Activated naive CD8-positive, alpha-beta T cell treated with anti-CD3 and anti-CD28 coated beads for 36 hours (primary cell): ENCODE measurements around the gene TMEM266. TPM values are rescaled to one million over a fixed set of nuclear protein-coding genes. Genes with fewer than 3 reads are reported as not detected.

ENCODE experiments used
- DNase-seq: peaks from one replicate; pipeline ENCODE4 v3.0.0; 2021
- H3K27ac Mint-ChIP-seq: one replicate; pipeline ENCODE4 v1.8.0; 2022; ENCODE audit warnings: mild to moderate bottlenecking, moderate library complexity, mixed read lengths
- H3K27me3 Mint-ChIP-seq: one replicate; pipeline ENCODE4 v1.8.0; 2022; ENCODE audit warnings: mild to moderate bottlenecking, mixed read lengths
- H3K36me3 Mint-ChIP-seq: one replicate; pipeline ENCODE4 v1.8.0; 2021; ENCODE audit warnings: mild to moderate bottlenecking, mixed read lengths
- H3K4me1 Mint-ChIP-seq: one replicate; pipeline ENCODE4 v1.8.0; 2021; ENCODE audit warnings: mixed read lengths
- H3K4me3 Mint-ChIP-seq: one replicate; pipeline ENCODE4 v1.8.0; 2022; ENCODE audit warnings: mild to moderate bottlenecking, moderate library complexity, mixed read lengths
- H3K9me3 Mint-ChIP-seq: one replicate; pipeline ENCODE4 v1.8.0; 2022; ENCODE audit warnings: mixed read lengths
- total RNA-seq, 2 experiments: library from RNA; stranded (reverse); gene quantifications; one replicate each; pipeline ENCODE4 v1.2.3, GENCODE V29; 2021

TMEM266 gene
- total RNA-seq, 2 experiments from 2014 or later, result 0.12 TPM; not detected in 1

DNA sequence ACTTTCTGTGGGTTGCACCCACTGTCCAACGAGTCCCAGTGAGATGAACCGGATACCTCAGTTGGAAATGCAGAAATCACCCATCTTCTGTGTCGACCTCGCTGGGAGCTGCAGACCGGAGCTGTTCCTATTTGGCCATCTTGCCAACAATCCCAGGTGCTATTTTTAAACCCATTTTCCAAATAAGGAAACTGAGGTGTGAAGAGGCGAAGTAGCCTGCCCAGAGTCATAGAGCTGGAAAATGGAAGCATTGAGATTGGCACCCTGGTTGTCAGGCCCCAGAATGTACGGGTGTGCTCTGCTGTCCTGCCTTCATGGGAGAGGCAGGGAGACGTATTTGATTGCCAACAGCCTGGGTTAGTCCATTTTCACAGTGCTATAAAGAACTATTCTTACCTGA is 39.6 kb downstream of the TMEM266 start:
- Mint-ChIP-seq H3K27me3 (peaks cover 62% of the 10 kb centered on the region), H3K9me3 (no peaks in the 10 kb centered on the region), H3K4me3 (no peak overlapping the region), H3K27ac (no peak overlapping the region), H3K36me3 (no peaks in the 10 kb centered on the region), H3K4me1 (no peaks in the 10 kb centered on the region)
- DNase-seq, result no peak

DNA sequence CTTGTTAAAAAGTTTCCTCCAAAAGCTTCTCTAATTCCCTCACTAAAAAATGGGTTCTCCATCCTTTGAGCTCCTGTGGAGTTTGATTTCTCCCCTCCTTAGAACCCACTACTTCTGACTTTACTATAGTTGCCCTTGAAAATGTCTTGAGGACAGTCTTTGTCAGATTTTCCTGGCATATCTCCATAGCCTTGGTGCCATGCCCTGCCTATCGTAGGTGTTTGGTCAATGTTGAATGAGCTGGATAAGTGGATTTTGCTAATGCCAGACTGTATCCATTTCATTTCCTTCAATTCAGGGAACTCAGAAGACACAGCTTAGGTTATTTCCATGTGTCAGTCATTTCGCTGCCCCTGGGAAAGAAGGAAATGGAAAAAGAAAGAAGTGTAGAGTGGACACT is 40.6 kb downstream of the TMEM266 start:
- Mint-ChIP-seq H3K4me1 (no peaks in the 10 kb centered on the region), H3K27me3 (peaks cover 60% of the 10 kb centered on the region), H3K4me3 (no peak overlapping the region), H3K27ac (no peak overlapping the region), H3K9me3 (no peaks in the 10 kb centered on the region), H3K36me3 (no peaks in the 10 kb centered on the region)
- DNase-seq, result no peak

DNA sequence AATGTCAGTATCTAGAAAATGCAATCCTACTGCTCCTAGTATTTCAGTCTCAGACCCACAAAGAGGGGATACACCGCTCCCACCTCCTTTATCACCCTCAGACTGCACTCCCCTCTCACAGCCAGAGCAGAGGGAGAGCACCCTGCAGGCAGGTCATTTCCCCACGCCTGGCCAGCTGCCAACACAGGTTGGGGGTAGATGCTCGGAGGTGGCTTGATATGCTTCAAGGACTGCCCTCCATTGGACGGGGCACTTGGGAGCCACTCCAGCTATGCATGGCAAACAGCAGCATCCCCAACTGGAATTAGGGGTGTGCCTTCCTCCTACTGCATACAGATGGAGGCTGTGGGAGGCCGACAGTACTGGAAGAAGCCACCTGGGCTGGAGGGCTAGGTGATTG is 41.9 kb downstream of the TMEM266 start:
- Mint-ChIP-seq H3K27me3 (peaks cover 48% of the 10 kb centered on the region), H3K36me3 (no peaks in the 10 kb centered on the region)

DNA sequence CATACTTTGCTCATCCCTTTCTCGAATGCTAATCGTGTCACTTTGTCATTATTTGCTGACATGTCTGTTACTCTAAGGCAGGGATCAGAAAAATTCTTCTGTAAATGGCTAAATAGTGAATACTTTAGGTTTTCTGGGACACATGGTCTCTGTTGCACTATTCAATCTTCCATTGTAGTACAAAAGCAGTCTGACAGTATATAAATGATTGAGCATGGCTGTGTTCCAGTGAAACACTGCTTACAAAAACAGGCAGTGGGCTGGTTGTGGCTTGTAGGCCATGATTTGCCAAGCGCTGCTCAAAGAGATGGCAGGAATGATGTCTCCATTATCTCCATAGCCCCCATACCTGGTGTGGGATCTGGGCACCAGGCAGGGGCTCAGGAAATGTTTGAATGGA is 45.6 kb downstream of the TMEM266 start:
- Mint-ChIP-seq H3K9me3 (no peaks in the 10 kb centered on the region), H3K4me3 (no peak overlapping the region), H3K4me1 (no peaks in the 10 kb centered on the region), H3K27me3 (peaks cover 39% of the 10 kb centered on the region), H3K27ac (no peak overlapping the region), H3K36me3 (no peaks in the 10 kb centered on the region)
- no peak for DNase-seq

More for the DNA sequence above, 41.9 kb downstream of the TMEM266 start:
- Mint-ChIP-seq H3K4me1 (no peaks in the 10 kb centered on the region), H3K9me3 (no peaks in the 10 kb centered on the region), H3K27ac (no peak overlapping the region), H3K4me3 (no peak overlapping the region)
- DNase-seq, result no peak

DNA sequence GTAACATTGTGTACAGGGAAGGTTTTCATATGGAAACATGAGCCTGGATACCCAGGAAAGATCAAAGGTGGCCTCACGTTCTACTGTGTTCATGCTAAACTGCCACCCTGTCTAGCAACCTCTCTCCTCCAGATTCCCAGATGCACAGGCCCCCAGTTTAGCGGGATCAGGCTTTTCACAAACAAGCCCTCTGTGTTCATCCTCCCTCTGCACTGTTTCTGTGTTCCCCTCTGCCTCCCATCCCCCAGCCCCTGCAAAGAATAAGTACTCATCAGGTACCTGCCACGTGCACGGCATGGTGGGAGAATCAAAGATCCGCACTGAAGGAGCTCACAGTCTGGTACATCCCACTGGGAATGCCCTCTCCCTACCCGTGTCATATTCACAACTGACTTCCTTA is 46.1 kb downstream of the TMEM266 start:
- Mint-ChIP-seq H3K27ac (no peak overlapping the region), H3K27me3 (peaks cover 39% of the 10 kb centered on the region)

DNA sequence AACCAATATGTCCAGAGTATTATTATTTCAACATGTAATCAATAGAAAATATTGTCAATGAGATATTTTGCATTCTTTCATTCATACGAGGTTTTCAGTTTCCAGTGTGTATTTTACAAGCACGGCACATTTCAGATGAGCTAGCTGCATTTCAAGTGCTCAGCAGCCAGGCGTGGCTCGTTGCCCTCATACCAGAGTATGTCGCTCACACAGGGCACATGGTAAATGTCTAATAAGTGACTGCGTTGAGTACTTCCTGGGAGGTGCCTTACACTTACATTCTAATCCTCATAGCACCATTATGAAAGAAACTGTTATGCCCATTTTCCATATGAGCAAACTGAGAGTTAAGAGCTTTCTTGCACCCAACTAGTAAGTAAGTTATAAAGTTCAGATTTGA is 47.4 kb downstream of the TMEM266 start:
- Mint-ChIP-seq H3K36me3 (no peaks in the 10 kb centered on the region), H3K27ac (no peak overlapping the region), H3K4me3 (no peak overlapping the region), H3K27me3 (peaks cover 37% of the 10 kb centered on the region), H3K4me1 (no peaks in the 10 kb centered on the region), H3K9me3 (no peaks in the 10 kb centered on the region)
- no peak for DNase-seq

More for the DNA sequence above, 46.1 kb downstream of the TMEM266 start:
- Mint-ChIP-seq H3K4me1 (no peaks in the 10 kb centered on the region), H3K9me3 (no peaks in the 10 kb centered on the region), H3K36me3 (no peaks in the 10 kb centered on the region), H3K4me3 (no peak overlapping the region)
- DNase-seq, result no peak

DNA sequence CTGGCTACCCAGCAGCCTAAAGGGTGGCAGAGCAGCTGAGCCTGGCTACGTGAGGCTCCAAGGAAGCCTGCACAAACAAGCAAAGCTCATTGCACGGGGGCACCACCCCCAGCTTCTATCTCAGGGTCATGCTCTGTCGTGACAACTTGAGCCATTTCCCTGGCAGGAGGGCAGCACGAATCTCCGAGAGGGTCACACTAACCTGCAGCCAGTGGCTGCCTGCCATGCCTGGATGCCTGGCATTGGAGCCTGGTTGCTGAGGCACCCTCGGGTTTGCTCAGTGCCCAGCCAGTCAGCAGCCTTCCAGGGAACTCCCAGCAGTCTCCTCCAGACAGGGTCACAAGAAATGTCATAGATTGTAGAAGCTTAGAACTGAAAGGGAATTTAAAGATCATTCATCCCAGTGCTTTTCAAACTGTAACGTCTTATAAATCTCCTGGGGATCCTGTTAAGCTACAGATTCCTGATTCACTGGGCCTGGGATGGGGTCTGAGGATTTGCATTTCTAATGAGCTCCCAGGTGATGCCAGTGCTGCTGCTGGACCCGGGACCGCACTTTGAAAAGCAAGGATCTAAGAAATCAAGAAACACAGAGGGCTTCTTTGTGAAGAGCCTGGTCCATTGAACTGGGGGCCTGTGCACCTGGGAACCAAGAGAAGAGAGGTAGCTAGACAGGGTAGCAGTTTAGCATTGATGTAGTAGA is 48.4 kb downstream of the TMEM266 start:
- Mint-ChIP-seq H3K36me3 (no peaks in the 10 kb centered on the region), H3K27ac (no peak overlapping the region), H3K9me3 (no peaks in the 10 kb centered on the region), H3K27me3 (peaks cover 32% of the 10 kb centered on the region), H3K4me1 (no peaks in the 10 kb centered on the region), H3K4me3 (no peak overlapping the region)
- DNase-seq, result no peak

DNA sequence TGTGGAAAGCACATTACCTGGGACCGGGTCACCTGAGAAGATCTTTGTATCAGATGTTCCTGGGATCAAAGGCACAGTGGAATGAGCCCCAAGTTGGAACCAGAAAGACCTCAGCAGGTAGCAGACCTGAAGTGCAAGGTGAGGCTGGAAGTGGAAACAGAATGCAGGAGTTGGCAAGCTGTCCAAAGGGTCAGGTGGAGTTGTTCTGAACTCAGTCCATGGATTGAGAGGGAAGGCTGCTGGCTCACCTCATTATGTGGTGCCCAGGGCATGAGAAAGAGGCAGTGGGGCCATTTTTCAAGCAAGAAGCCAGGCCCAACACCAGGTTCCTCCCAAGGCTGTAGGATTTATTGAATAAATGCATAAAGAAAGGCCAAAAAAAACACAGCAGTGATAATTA is 49.3 kb downstream of the TMEM266 start:
- no peaks in the 10 kb centered on the region for H3K36me3 Mint-ChIP-seq
- no peak for DNase-seq
- H3K27me3 Mint-ChIP-seq, result peaks cover 28% of the 10 kb centered on the region
- H3K4me1 Mint-ChIP-seq, result no peaks in the 10 kb centered on the region
- H3K27ac Mint-ChIP-seq, result no peak overlapping the region
- H3K9me3 Mint-ChIP-seq, result no peaks in the 10 kb centered on the region
- H3K4me3 Mint-ChIP-seq, result no peak overlapping the region

DNA sequence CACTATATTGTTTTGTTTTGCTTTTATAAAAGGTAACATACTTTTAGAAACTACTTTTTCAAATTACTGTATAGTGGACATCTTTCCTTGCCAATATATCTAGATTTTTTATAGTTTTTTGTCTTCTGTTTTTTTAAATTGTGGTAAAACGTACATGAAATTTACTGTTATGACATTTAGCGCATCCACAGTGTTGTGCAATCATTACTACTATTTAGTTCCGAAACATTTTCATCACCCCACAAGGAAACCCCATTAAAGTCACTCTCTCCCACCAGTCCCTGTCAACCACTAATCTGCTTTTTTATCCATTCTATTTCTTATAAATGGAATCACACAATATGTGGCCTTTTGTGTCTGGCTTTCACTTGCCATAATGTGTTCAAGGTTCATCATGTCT is 54.8 kb downstream of the TMEM266 start:
- no peak for DNase-seq
- H3K4me1 Mint-ChIP-seq, result no peaks in the 10 kb centered on the region
- no peak overlapping the region for H3K4me3 Mint-ChIP-seq
- no peaks in the 10 kb centered on the region for H3K9me3 Mint-ChIP-seq
- peaks cover 21% of the 10 kb centered on the region for H3K27me3 Mint-ChIP-seq
- H3K27ac Mint-ChIP-seq, result no peak overlapping the region
- H3K36me3 Mint-ChIP-seq, result no peaks in the 10 kb centered on the region

DNA sequence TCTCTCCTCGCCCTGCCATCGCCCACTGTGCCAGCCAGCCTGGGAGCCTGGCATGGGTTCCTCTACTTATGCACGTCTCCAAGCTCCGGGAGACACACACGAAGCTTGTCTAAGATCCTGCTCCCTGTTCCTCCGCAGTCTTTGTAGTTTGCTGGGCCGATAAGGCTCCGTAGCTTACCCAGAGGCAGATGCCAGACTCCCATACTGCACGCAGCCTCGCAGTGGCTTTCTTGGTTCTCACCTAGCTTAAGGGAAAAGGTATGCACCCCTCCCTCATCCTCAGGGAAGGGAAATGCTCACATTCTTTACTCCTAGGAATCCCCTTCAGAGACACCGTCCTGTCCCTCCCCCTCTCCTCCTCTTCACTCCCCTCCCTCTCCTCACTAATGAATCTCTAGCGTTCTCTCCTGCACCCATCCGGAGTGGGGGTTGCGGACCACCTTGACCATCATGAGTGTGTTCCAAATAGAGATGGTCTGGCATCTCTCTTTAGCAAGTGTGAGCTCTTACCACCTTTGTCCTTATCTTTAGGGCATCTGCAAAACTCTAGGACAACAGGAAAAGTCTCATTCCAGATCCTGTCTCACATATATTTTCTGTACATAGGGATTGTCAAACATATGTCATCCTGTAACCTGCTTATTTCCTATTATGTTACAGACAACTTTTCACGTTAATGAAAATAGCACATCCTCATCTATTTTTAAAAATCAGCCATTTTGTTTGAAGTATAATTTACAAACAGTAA is 56.5 kb downstream of the TMEM266 start:
- no peaks in the 10 kb centered on the region for H3K9me3 Mint-ChIP-seq
- peaks cover 11% of the 10 kb centered on the region for H3K27me3 Mint-ChIP-seq
- no peak overlapping the region for H3K27ac Mint-ChIP-seq
- H3K36me3 Mint-ChIP-seq, result no peaks in the 10 kb centered on the region
- DNase-seq, result no peak
- no peak overlapping the region for H3K4me3 Mint-ChIP-seq
- no peaks in the 10 kb centered on the region for H3K4me1 Mint-ChIP-seq

DNA sequence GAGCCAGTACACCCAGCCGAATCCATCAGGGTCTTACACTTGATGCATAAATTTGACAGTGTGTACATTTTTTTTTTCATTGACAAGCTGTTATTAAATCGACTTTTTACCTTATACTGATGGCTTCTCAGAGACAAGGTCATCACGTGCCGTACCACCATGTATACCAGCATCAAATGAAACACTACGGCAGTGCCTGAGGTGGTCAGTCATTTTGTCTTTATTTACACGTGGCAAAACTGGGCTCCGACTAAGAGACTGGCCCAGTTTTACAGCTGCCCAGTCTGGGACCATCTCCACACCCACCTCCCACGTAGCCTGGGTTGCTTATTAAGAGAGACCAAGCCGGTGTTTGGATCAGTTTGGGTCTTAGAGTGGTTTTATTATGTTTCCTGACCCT is 57.4 kb downstream of the TMEM266 start:
- no peaks in the 10 kb centered on the region for H3K36me3 Mint-ChIP-seq
- H3K9me3 Mint-ChIP-seq, result no peaks in the 10 kb centered on the region
- no peak overlapping the region for H3K4me3 Mint-ChIP-seq
- H3K27me3 Mint-ChIP-seq, result peaks cover 7% of the 10 kb centered on the region
- DNase-seq, result no peak
- no peak overlapping the region for H3K27ac Mint-ChIP-seq
- no peaks in the 10 kb centered on the region for H3K4me1 Mint-ChIP-seq

DNA sequence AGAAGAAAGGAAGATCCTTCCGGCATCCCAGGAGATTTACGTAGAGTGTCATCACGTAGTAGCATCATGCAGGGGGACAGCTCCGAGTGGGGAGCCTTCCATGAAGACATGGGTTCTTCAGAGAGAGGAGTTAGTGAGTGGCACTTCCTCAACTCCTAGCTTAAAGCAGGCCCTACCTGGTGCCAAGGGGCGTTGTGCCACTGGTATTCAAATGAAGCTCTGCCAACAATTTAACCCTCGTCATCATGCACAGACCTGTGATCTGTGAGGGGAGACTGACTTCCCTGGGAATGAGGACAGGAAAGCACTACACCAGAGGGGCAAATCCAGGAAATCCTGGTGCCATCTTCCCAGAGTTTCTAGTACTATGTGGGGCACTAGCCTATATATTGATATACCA is 59.0 kb downstream of the TMEM266 start:
- no peaks in the 10 kb centered on the region for H3K4me1 Mint-ChIP-seq
- no peaks in the 10 kb centered on the region for H3K9me3 Mint-ChIP-seq
- no peaks in the 10 kb centered on the region for H3K36me3 Mint-ChIP-seq
- peaks cover 15% of the 10 kb centered on the region for H3K27me3 Mint-ChIP-seq
- no peak overlapping the region for H3K27ac Mint-ChIP-seq
- no peak for DNase-seq
- no peak overlapping the region for H3K4me3 Mint-ChIP-seq

DNA sequence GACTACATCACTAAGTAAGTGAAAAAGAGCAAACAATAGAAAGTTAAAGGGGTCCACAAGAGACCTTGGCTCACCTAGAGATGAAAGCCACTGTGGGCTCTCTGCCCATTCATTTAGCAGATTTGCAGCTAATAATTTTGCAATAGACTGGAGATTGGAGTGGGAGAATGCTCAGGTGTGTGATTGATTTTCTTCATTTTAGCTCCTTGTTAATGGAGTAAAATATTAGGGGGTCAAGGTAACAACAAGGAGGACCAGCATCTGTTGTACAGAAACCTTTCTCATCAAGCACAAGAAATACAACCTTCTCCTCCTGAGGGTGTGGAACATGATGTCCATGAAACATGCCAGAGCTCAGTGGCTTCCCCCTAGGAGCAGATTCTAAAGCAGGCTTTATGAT is 63.2 kb downstream of the TMEM266 start:
- H3K4me1 Mint-ChIP-seq, result no peaks in the 10 kb centered on the region
- H3K27me3 Mint-ChIP-seq, result peaks cover 18% of the 10 kb centered on the region
- H3K36me3 Mint-ChIP-seq, result no peaks in the 10 kb centered on the region
- no peak overlapping the region for H3K4me3 Mint-ChIP-seq
- no peak overlapping the region for H3K27ac Mint-ChIP-seq
- no peaks in the 10 kb centered on the region for H3K9me3 Mint-ChIP-seq
- DNase-seq, result no peak

DNA sequence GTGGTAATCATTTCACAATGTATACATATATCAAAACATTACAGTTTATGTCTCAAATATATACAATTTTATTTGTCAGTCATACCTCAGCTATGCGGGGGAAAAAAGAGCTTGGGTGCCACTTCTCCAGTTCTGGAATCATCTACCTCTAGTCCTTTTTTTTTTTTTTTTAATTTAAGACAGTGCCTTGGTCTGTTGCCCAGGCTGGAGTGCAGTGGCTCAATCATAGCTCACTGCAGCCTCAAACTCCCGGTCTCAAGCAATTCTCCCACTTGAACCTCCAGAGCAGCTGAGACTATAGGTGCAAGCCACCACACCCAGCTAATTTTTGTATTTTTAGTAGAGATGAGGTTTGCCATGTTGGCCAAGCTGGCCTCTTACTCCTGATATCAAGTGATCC is 67.4 kb downstream of the TMEM266 start:
- no peak for DNase-seq
- H3K4me1 Mint-ChIP-seq, result no peaks in the 10 kb centered on the region
- H3K27ac Mint-ChIP-seq, result no peak overlapping the region
- no peak overlapping the region for H3K4me3 Mint-ChIP-seq
- H3K9me3 Mint-ChIP-seq, result no peaks in the 10 kb centered on the region
- no peaks in the 10 kb centered on the region for H3K36me3 Mint-ChIP-seq
- peaks cover 39% of the 10 kb centered on the region for H3K27me3 Mint-ChIP-seq

DNA sequence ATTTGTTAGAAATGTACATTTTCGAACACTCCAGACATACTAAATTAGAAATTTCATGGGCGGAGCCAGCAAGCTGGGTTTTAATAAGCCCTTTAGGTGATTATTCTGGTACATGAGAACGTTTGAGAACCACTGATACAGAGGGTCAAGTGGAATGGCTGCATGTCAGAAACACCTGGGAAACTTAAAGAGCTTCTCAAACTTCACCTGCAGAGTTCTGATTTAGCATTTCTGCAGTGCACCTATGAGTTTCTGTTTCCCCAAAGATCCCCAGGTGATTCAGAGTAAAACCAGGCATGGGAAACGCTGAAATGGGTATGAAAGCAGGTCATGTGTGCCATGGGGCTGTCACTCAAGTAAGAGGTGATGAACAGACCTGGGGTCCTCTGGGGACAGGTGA is 68.1 kb downstream of the TMEM266 start:
- no peaks in the 10 kb centered on the region for H3K36me3 Mint-ChIP-seq
- H3K4me1 Mint-ChIP-seq, result no peaks in the 10 kb centered on the region
- no peak overlapping the region for H3K27ac Mint-ChIP-seq
- DNase-seq, result no peak
- peaks cover 34% of the 10 kb centered on the region for H3K27me3 Mint-ChIP-seq
- H3K4me3 Mint-ChIP-seq, result no peak overlapping the region
- no peaks in the 10 kb centered on the region for H3K9me3 Mint-ChIP-seq

DNA sequence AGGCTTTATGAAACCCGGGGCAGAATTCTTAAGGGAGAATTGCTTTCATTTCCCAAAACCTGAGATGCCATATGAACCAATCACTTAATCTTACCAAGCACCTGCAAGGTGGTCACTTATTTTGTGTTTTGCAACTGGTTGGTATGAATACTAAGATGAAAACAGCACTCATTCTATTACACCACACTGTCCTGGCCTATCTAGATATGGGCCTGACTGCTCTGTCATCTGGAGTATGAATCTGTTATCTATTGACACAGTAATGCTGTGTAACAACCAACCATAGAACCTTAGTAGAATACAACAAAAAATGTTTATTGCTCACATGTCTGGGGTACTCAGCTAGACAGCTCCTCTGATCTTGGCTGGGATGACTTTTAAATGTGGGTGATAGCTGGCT is 74.8 kb downstream of the TMEM266 start:
- no peaks in the 10 kb centered on the region for H3K9me3 Mint-ChIP-seq
- no peak overlapping the region for H3K4me3 Mint-ChIP-seq
- DNase-seq, result no peak
- H3K36me3 Mint-ChIP-seq, result no peaks in the 10 kb centered on the region
- no peak overlapping the region for H3K27ac Mint-ChIP-seq
- peaks cover 14% of the 10 kb centered on the region for H3K4me1 Mint-ChIP-seq
- H3K27me3 Mint-ChIP-seq, result peaks cover 31% of the 10 kb centered on the region
